ENCODE data around the gene SORCS1.

- TF ChIP-seq POLR2AphosphoS5 (IDR thresholded peaks at IDR 0.05; ENCODE audit: low read depth, low read length) (no peak), SIN3A (IDR thresholded peaks at IDR 0.05; ENCODE audit: low read depth) (no peak), RAD21 (IDR thresholded peaks at IDR 0.05; ENCODE audit: low read depth) (no peak), CTCF (IDR thresholded peaks at IDR 0.05 in 2 of 3, conservative IDR thresholded peaks at IDR 0.05 in 1 of 3; ENCODE audit: borderline replicate concordance in 1 of 3, insufficient read depth in 1 of 3, low read depth in 2 of 3, low read length in 2 of 3) (no peak), TCF7L2 (IDR thresholded peaks at IDR 0.05; ENCODE audit: borderline replicate concordance, extremely low read depth, insufficient read depth, insufficient read length) (no peak), ZBTB33 (IDR thresholded peaks at IDR 0.05; ENCODE audit: extremely low read depth, insufficient replicate concordance, low read length) (no peak), POLR2A (IDR thresholded peaks at IDR 0.05; ENCODE audit: borderline replicate concordance, extremely low read depth, insufficient read depth, insufficient read length) (no peak)
Measured at GRCh38 chr10:106830006-106830405, 334.5 kb downstream of the SORCS1 start.

Measured in HCT116 (cell line).